HepG2 (cell line): ENCODE measurements around the gene YKT6. TPM values are rescaled to one million over a fixed set of nuclear protein-coding genes. Genes with fewer than 3 reads are reported as not detected.

Experiments
- ATAC-seq: fragments of 200-7000 bp; cut with Tn5 transposase; 3 replicates; pipeline ENCODE4 v1.9.1; 2020; ENCODE audit warnings: mild to moderate bottlenecking, moderate library complexity
- BruUV-seq: library from RNA; stranded (reverse); fragments of 400-500 nt; replicated peaks from 2 replicates; lab custom pipeline; 2021; lab: Mats Ljungman, UMichigan
- CTCF ChIA-PET: fragments of 300-600 bp; formaldehyde crosslinking; extraction: SDS; loops from one replicate; lab custom pipeline; 2021; ENCODE audit warnings: low total read pairs, inconsistent platforms, low intra/inter-chr PET ratio; lab: Yijun Ruan, JAX
- POLR2A ChIA-PET: fragments of 350-600 bp; sonication (Branson Sonifier 250); formaldehyde crosslinking; loops from one replicate; lab custom pipeline; 2020; ENCODE audit warnings: antibody characterized with exemption, inconsistent platforms; lab: Yijun Ruan, JAX
- DNase-seq: peaks from one replicate; pipeline ENCODE4 v3.0.0-alpha.2; 2015; ENCODE audit warnings: low spot score
- FAIRE-seq: peaks from 3 replicates; lab custom pipeline; 2011; peaks lifted over from hg19 to GRCh38; lab: Jason Lieb, UNC
- H2AFZ ChIP-seq: one replicate; pipeline ENCODE4 v1.6.1; 2011; ENCODE audit warnings: low read length, inconsistent platforms
- H3K27ac ChIP-seq: fragments of 300-600 bp; 3 replicates; pipeline ENCODE4 v1.8.0; 2011; ENCODE audit warnings: mixed run types, mild to moderate bottlenecking, mixed read lengths, low read length, inconsistent platforms; ENCODE audit not compliant: insufficient read depth; ENCODE audit errors: extremely low read length
- H3K27me3 ChIP-seq, 2 experiments: fragments of 200-600 bp in 1 of 2; 2 replicates in 1 of 2; 3 replicates in 1 of 2; pipeline versions ENCODE4 v1.6.0 to v1.8.0; 2011; ENCODE audit warnings: low read length in 2 of 2, mild to moderate bottlenecking in 2 of 2, moderate library complexity in 2 of 2, inconsistent platforms in 1 of 2; ENCODE audit not compliant: insufficient read depth in 2 of 2, control insufficient read depth in 1 of 2
- H3K36me3 ChIP-seq, 2 experiments: fragments of 200-600 bp in 1 of 2; replicated peaks in 1 of 2; 2 replicates in 1 of 2; 3 replicates in 1 of 2; pipeline versions ENCODE4 v1.5.1 to v1.8.0; 2011; ENCODE audit warnings: low read length in 2 of 2, inconsistent platforms in 1 of 2; ENCODE audit not compliant: insufficient read depth in 2 of 2, control insufficient read depth in 1 of 2
- H3K4me1 ChIP-seq: 2 replicates; pipeline ENCODE4 v1.5.1; 2012; ENCODE audit warnings: low read length, inconsistent platforms; ENCODE audit not compliant: insufficient read depth
- H3K4me2 ChIP-seq: 2 replicates; pipeline ENCODE4 v1.6.0; 2011; ENCODE audit warnings: low read depth, low read length, inconsistent platforms
- H3K4me3 ChIP-seq, 3 experiments: fragments of 200-600 bp in 1 of 3; sonication (generic), shearing (Covaris generic) in 1 of 3; replicated peaks in 1 of 3; 2 replicates each; pipeline ENCODE4 v1.5.1; 2011 to 2016; ENCODE audit warnings: low read length in 3 of 3, inconsistent platforms in 2 of 3, low read depth in 2 of 3, mild to moderate bottlenecking in 2 of 3, control low read depth in 1 of 3, mixed read lengths in 1 of 3; ENCODE audit not compliant: insufficient read depth in 1 of 3
- H3K79me2 ChIP-seq: one replicate; pipeline ENCODE4 v1.6.1; 2011; ENCODE audit warnings: low read length, inconsistent platforms; ENCODE audit not compliant: insufficient read depth
- H3K9ac ChIP-seq: 2 replicates; pipeline ENCODE4 v1.6.0; 2011; ENCODE audit warnings: mild to moderate bottlenecking, low read depth, low read length, inconsistent platforms; ENCODE audit not compliant: insufficient read depth
- H3K9me3 ChIP-seq: 2 replicates; pipeline ENCODE4 v1.5.1; 2012; ENCODE audit warnings: mild to moderate bottlenecking, low read length
- H4K20me1 ChIP-seq: 2 replicates; pipeline ENCODE4 v1.6.0; 2011; ENCODE audit warnings: inconsistent platforms, mild to moderate bottlenecking, low read length, moderate library complexity; ENCODE audit not compliant: insufficient read depth
- ARID4A ChIP-seq: sonication (generic); formaldehyde crosslinking; IDR thresholded peaks from 2 replicates; pipeline ENCODE4 v1.5.0; 2020; ENCODE audit warnings: mild to moderate bottlenecking, missing genetic modification reagents, borderline replicate concordance
- CBX2 ChIP-seq, 2 experiments: fragments of 200-600 bp in 1 of 2; sonication (generic); formaldehyde crosslinking in 1 of 2; IDR thresholded peaks; 2 replicates each; pipeline versions ENCODE4 v1.7.0 to v1.8.1; 2018 to 2022; ENCODE audit warnings: low read depth in 2 of 2, low read length in 1 of 2, mild to moderate bottlenecking in 1 of 2, missing genetic modification reagents in 1 of 2
- CCDC6 ChIP-seq: sonication (generic); formaldehyde crosslinking; IDR thresholded peaks from 2 replicates; pipeline ENCODE4 v1.8.1; 2022; ENCODE audit warnings: mild to moderate bottlenecking, missing genetic modification reagents, moderate library complexity
- MTA1 ChIP-seq: sonication (generic); formaldehyde crosslinking; IDR thresholded peaks from 2 replicates; pipeline ENCODE4 v1.4.0; 2020; ENCODE audit warnings: missing genetic modification reagents, mild to moderate bottlenecking, borderline replicate concordance
- NCOA5 ChIP-seq: sonication (generic); formaldehyde crosslinking; IDR thresholded peaks from 2 replicates; pipeline ENCODE4 v1.4.0; 2020; ENCODE audit warnings: missing genetic modification reagents
- RAD21 ChIP-seq: fragments of 450-650 bp; formaldehyde crosslinking; IDR thresholded peaks from 2 replicates; pipeline ENCODE4 v1.5.0; 2020; ENCODE audit warnings: mild to moderate bottlenecking
- SMYD3 ChIP-seq: sonication (generic); formaldehyde crosslinking; IDR thresholded peaks from 2 replicates; pipeline ENCODE4 v1.8.1; 2023; ENCODE audit warnings: mild to moderate bottlenecking, missing genetic modification reagents
- SP140L ChIP-seq: sonication (generic); formaldehyde crosslinking; IDR thresholded peaks from 2 replicates; pipeline ENCODE4 v1.4.0; 2020; ENCODE audit warnings: missing genetic modification reagents, borderline replicate concordance
- SP2 ChIP-seq: sonication (generic); formaldehyde crosslinking; IDR thresholded peaks from 2 replicates; pipeline ENCODE4 v1.5.1; 2020; ENCODE audit warnings: mild to moderate bottlenecking, missing genetic modification reagents
- ZNF143 ChIP-seq: sonication (generic); formaldehyde crosslinking; IDR thresholded peaks from 2 replicates; pipeline ENCODE4 v1.4.0; 2020; ENCODE audit warnings: missing genetic modification reagents
- ZNF251 ChIP-seq: sonication (generic); formaldehyde crosslinking; IDR thresholded peaks from 2 replicates; pipeline ENCODE4 v1.9.0; 2021; ENCODE audit warnings: mild to moderate bottlenecking, missing genetic modification reagents
- ZNF354B ChIP-seq: sonication (generic); formaldehyde crosslinking; IDR thresholded peaks from 2 replicates; pipeline ENCODE4 v1.8.0; 2022; ENCODE audit warnings: mild to moderate bottlenecking, missing genetic modification reagents
- ZNF441 ChIP-seq: sonication (generic); formaldehyde crosslinking; IDR thresholded peaks from 2 replicates; pipeline ENCODE4 v1.7.0; 2021; ENCODE audit warnings: missing genetic modification reagents, borderline replicate concordance
- ZNF510 ChIP-seq: sonication (generic); formaldehyde crosslinking; IDR thresholded peaks from 2 replicates; pipeline ENCODE4 v1.4.0; 2020; ENCODE audit warnings: low read depth, mild to moderate bottlenecking, missing genetic modification reagents
- ZNF75D ChIP-seq: sonication (generic); formaldehyde crosslinking; IDR thresholded peaks from 2 replicates; pipeline ENCODE4 v1.8.1; 2023; ENCODE audit warnings: missing genetic modification reagents, mild to moderate bottlenecking, borderline replicate concordance
- ZSCAN12 ChIP-seq: sonication (generic); formaldehyde crosslinking; IDR thresholded peaks from 2 replicates; pipeline ENCODE4 v1.9.0; 2021; ENCODE audit warnings: mild to moderate bottlenecking, missing genetic modification reagents
- WGBS: methylation state at CpG from one replicate; pipeline ENCODE4 v1.1.6; 2017; ENCODE audit warnings: low lambda C conversion rate; 5-methylcytosine and 5-hydroxymethylcytosine counted together
- in situ Hi-C: cut with HindIII; loops from 2 replicates; pipeline ENCODE4 v1.10.0; 2017; ENCODE audit warnings: low pct_unique_long_range_greater_than_20kb; ENCODE audit not compliant: extremely low pct_ligation_motif_present
- intact Hi-C: fragments of 100-400 bp; cut with micrococcal nuclease; formaldehyde crosslinking; loops from one replicate; pipeline ENCODE4 v1.10.0; 2022; ENCODE audit not compliant: unreplicated experiment
- polyA plus RNA-seq, 8 experiments: library from polyadenylated mRNA; depleted of rRNA in 3 of 8; stranded (reverse) in 7 of 8; unstranded in 1 of 8; fragments of >200 nt; fragmentation: Illumina TruSeq in 4 of 8; extraction: Trizol in 4 of 8; gene quantifications; 2 replicates each; pipeline versions ENCODE4 v1.2.1 to v1.2.3, GENCODE V29; 2011 to 2016; ENCODE audit warnings: low read depth in 4 of 8, missing spikeins in 1 of 8, mixed read lengths in 1 of 8; ENCODE audit not compliant: insufficient read depth in 1 of 8
- total RNA-seq, 5 experiments: library from RNA; depleted of rRNA; stranded (reverse); fragments of >200 nt; fragmentation: Illumina TruSeq; extraction: Trizol; gene quantifications; 2 replicates each; pipeline ENCODE4 v1.2.3, GENCODE V29; 2016; ENCODE audit warnings: low read depth in 1 of 5
- TF ChIP-seq, protein P1 (sequence below): sonication (generic); formaldehyde crosslinking; IDR thresholded peaks from 2 replicates; pipeline ENCODE4 v1.4.0; 2020; ENCODE audit warnings: missing genetic modification reagents
- TF ChIP-seq, protein P2 (sequence below): sonication (generic); formaldehyde crosslinking; IDR thresholded peaks from 2 replicates; pipeline ENCODE4 v1.8.1; 2022; ENCODE audit warnings: low read depth, mild to moderate bottlenecking, missing genetic modification reagents

The YKT6 gene
- total and polyA plus RNA-seq, 2 of the 13 experiments (the other 11 are each of a cell fraction or from before 2014, with no cell fraction given): 52.2 to 60.3 TPM

GRCh38 chr7:44212018-44212417 is 11.2 kb downstream of the YKT6 start:
- Histone ChIP-seq H3K79me2 (no peaks in the 10 kb centered on the region), H3K4me1 (peaks cover under 1% of the 10 kb centered on the region; the same call in 1 of the 2 replicates), H3K36me3 (peaks cover 21 to 52% of the 10 kb centered on the region in 2 experiments), H3K9ac (no peak overlapping the region), H3K27ac (no peak overlapping the region), H3K9me3 (no peaks in the 10 kb centered on the region), H2AFZ (no peak overlapping the region), H3K27me3 (no peaks in the 10 kb centered on the region), H3K4me3 (no peak overlapping the region), H4K20me1 (no peaks in the 10 kb centered on the region), H3K4me2 (no peak overlapping the region)
- FAIRE-seq: no peak
- 97% methylated on average over 6 of the region's 6 CpGs for WGBS
- no peak for ATAC-seq
- in situ Hi-C loops: no loop called here
- no TSS peak for BruUV-seq
- CTCF ChIA-PET: no interaction called here
- POLR2A ChIA-PET: interaction anchor here (1.2 kb wide), 1 partner anchor 80 kb away, joined by 4 read pairs; no protein-coding TSS in a partner anchor
- intact Hi-C loops: no loop called here
- TF ChIP-seq ZSCAN12 (CRISPR knock-in tag) (no peak), SP2 (no peak), ZNF75D (CRISPR knock-in tag) (no peak), NCOA5 (CRISPR knock-in tag) (no peak), ZNF143 (no peak), ZNF354B (CRISPR knock-in tag) (no peak), ZNF441 (CRISPR knock-in tag) (no peak), ARID4A (CRISPR knock-in tag) (no peak), RAD21 (no peak), CCDC6 (CRISPR knock-in tag) (no peak), CBX2 (IDR thresholded peaks at IDR 0.05; ENCODE audit: low read depth, low read length) (no peak), CBX2 (CRISPR knock-in tag; IDR thresholded peaks at IDR 0.05; ENCODE audit: low read depth) (no peak), ZNF510 (CRISPR knock-in tag) (no peak), SP140L (CRISPR knock-in tag) (no peak), MTA1 (CRISPR knock-in tag) (no peak), ZNF251 (CRISPR knock-in tag) (no peak), SMYD3 (no peak)
- TF ChIP-seq, protein P1, sequence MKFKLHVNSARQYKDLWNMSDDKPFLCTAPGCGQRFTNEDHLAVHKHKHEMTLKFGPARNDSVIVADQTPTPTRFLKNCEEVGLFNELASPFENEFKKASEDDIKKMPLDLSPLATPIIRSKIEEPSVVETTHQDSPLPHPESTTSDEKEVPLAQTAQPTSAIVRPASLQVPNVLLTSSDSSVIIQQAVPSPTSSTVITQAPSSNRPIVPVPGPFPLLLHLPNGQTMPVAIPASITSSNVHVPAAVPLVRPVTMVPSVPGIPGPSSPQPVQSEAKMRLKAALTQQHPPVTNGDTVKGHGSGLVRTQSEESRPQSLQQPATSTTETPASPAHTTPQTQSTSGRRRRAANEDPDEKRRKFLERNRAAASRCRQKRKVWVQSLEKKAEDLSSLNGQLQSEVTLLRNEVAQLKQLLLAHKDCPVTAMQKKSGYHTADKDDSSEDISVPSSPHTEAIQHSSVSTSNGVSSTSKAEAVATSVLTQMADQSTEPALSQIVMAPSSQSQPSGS (CRISPR knock-in tag): no peak
- TF ChIP-seq, protein P2, sequence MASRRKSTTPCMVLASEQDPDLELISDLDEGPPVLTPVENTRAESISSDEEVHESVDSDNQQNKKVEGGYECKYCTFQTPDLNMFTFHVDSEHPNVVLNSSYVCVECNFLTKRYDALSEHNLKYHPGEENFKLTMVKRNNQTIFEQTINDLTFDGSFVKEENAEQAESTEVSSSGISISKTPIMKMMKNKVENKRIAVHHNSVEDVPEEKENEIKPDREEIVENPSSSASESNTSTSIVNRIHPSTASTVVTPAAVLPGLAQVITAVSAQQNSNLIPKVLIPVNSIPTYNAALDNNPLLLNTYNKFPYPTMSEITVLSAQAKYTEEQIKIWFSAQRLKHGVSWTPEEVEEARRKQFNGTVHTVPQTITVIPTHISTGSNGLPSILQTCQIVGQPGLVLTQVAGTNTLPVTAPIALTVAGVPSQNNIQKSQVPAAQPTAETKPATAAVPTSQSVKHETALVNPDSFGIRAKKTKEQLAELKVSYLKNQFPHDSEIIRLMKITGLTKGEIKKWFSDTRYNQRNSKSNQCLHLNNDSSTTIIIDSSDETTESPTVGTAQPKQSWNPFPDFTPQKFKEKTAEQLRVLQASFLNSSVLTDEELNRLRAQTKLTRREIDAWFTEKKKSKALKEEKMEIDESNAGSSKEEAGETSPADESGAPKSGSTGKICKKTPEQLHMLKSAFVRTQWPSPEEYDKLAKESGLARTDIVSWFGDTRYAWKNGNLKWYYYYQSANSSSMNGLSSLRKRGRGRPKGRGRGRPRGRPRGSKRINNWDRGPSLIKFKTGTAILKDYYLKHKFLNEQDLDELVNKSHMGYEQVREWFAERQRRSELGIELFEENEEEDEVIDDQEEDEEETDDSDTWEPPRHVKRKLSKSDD (CRISPR knock-in tag): no peak
- DNase-seq: no peak
